Endothelial cell of umbilical vein (primary cell): ENCODE data around the gene KCNB1. TPM values are rescaled to one million over a fixed set of nuclear protein-coding genes. Genes with fewer than 3 reads are reported as not detected.

ENCODE experiments used
- BruUV-seq: library from RNA; stranded (reverse); fragments of 400-500 nt; replicated peaks from 2 replicates; lab custom pipeline; 2021; lab: Mats Ljungman, UMichigan
- CTCF ChIA-PET: fragments of 300-600, 350-600 bp; sonication (Branson Sonifier 250); formaldehyde crosslinking; loops from one replicate; lab custom pipeline; 2021; ENCODE audit warnings: antibody characterized with exemption, inconsistent platforms; lab: Charles Lee
- POLR2A ChIA-PET: fragments of 300-600, 350-600 bp; sonication (Branson Sonifier 250); formaldehyde crosslinking; loops from one replicate; lab custom pipeline; 2021; ENCODE audit warnings: antibody characterized with exemption, inconsistent platforms; lab: Charles Lee
- DNase-seq: peaks from one replicate; pipeline ENCODE4 v3.0.0-alpha.2; 2011; ENCODE audit warnings: low read depth, low spot score
- FAIRE-seq: peaks from 2 replicates; lab custom pipeline; 2011; peaks lifted over from hg19 to GRCh38; lab: Jason Lieb, UNC
- H2AFZ ChIP-seq: 2 replicates; pipeline ENCODE4 v1.6.0; 2012; ENCODE audit warnings: low read depth, low read length, control low read depth, inconsistent platforms
- H3K27ac ChIP-seq: 2 replicates; pipeline ENCODE4 v1.5.1; 2011; ENCODE audit warnings: low read depth, mild to moderate bottlenecking, control low read depth, low read length, moderate library complexity; ENCODE audit not compliant: insufficient read depth
- H3K27me3 ChIP-seq, 2 experiments: 2 replicates each; pipeline versions ENCODE4 v1.6.0 to v1.6.1; 2011; ENCODE audit warnings: low read length in 2 of 2, mixed read lengths in 1 of 2; ENCODE audit not compliant: control insufficient read depth in 2 of 2, insufficient read depth in 2 of 2
- H3K36me3 ChIP-seq, 2 experiments: 2 replicates in 1 of 2; 3 replicates in 1 of 2; pipeline ENCODE4 v1.5.1; 2011; ENCODE audit warnings: low read length in 2 of 2, mild to moderate bottlenecking in 1 of 2, moderate library complexity in 1 of 2; ENCODE audit not compliant: control insufficient read depth in 2 of 2, insufficient read depth in 2 of 2; ENCODE audit errors: extremely low read depth in 1 of 2
- H3K4me1 ChIP-seq: 3 replicates; pipeline ENCODE4 v1.5.1; 2011; ENCODE audit warnings: mild to moderate bottlenecking, low read length; ENCODE audit not compliant: control insufficient read depth, insufficient read depth; ENCODE audit errors: extremely low read depth
- H3K4me2 ChIP-seq: 2 replicates; pipeline ENCODE4 v1.6.1; 2011; ENCODE audit warnings: low read length, control low read depth, mixed read lengths; ENCODE audit not compliant: insufficient read depth
- H3K4me3 ChIP-seq, 3 experiments: fragments of 200-600 bp in 1 of 3; sonication (generic), shearing (Covaris generic) in 1 of 3; replicated peaks in 1 of 3; 2 replicates each; pipeline ENCODE4 v1.5.1; 2011 to 2016; ENCODE audit warnings: control low read depth in 3 of 3, low read length in 3 of 3, mild to moderate bottlenecking in 2 of 3, inconsistent platforms in 1 of 3, low read depth in 1 of 3, moderate library complexity in 1 of 3; ENCODE audit not compliant: insufficient read depth in 1 of 3
- H3K79me2 ChIP-seq: 2 replicates; pipeline ENCODE4 v1.6.0; 2012; ENCODE audit warnings: low read length, inconsistent platforms; ENCODE audit not compliant: control insufficient read depth, insufficient read depth
- H3K9ac ChIP-seq: replicated peaks from 2 replicates; pipeline ENCODE3; 2011; ENCODE audit warnings: low read length, control low read depth; ENCODE audit not compliant: insufficient read depth; ENCODE audit errors: extremely low read depth
- H3K9me1 ChIP-seq: replicated peaks from 3 replicates; pipeline ENCODE4 v1.6.0; 2011; ENCODE audit warnings: mild to moderate bottlenecking, low read length; ENCODE audit not compliant: control insufficient read depth, insufficient read depth; ENCODE audit errors: extremely low read depth
- H3K9me3 ChIP-seq: replicated peaks from 2 replicates; pipeline ENCODE4 v1.5.1; 2012; ENCODE audit warnings: low read length, inconsistent platforms; ENCODE audit not compliant: control insufficient read depth, insufficient read depth
- H4K20me1 ChIP-seq: replicated peaks from 2 replicates; pipeline ENCODE3; 2011; ENCODE audit warnings: mild to moderate bottlenecking, low read length; ENCODE audit not compliant: control insufficient read depth, insufficient read depth; ENCODE audit errors: extremely low read depth
- CTCF ChIP-seq, 2 donors: IDR thresholded peaks; 1 replicate in 1 of 2; 2 replicates in 1 of 2; pipeline ENCODE4 v1.5.1; 2011; ENCODE audit warnings: low read length in 2 of 2, mild to moderate bottlenecking in 2 of 2, moderate library complexity in 2 of 2, control low read depth in 1 of 2, inconsistent platforms in 1 of 2, low read depth in 1 of 2; ENCODE audit not compliant: insufficient read depth in 1 of 2; ENCODE audit errors: extremely low read depth in 1 of 2
- EZH2 ChIP-seq: IDR thresholded peaks from 2 replicates; pipeline ENCODE4 v1.6.1; 2012; ENCODE audit warnings: borderline replicate concordance, low read depth, mild to moderate bottlenecking, moderate library complexity, low read length, inconsistent platforms; ENCODE audit not compliant: severe bottlenecking
- FOS ChIP-seq: IDR thresholded peaks from 2 replicates; pipeline ENCODE4 v1.6.1; 2011; ENCODE audit warnings: mild to moderate bottlenecking, low read length, moderate library complexity, borderline replicate concordance; ENCODE audit not compliant: insufficient read depth
- GATA2 ChIP-seq: IDR thresholded peaks from 2 replicates; pipeline ENCODE4 v1.7.0; 2011; ENCODE audit warnings: low read depth, mild to moderate bottlenecking, moderate library complexity, mixed read lengths, low read length; ENCODE audit not compliant: insufficient read length, insufficient read depth
- JUN ChIP-seq: IDR thresholded peaks from 2 replicates; pipeline ENCODE4 v1.6.1; 2011; ENCODE audit warnings: borderline replicate concordance, low read depth; ENCODE audit not compliant: insufficient read length, insufficient read depth
- MAX ChIP-seq: IDR thresholded peaks from 2 replicates; pipeline ENCODE4 v1.6.1; 2011; ENCODE audit not compliant: insufficient read depth, insufficient read length
- MYC ChIP-seq: IDR thresholded peaks from one replicate; pipeline ENCODE4 v1.6.1; 2011; ENCODE audit warnings: mild to moderate bottlenecking, low read depth, low read length
- POLR2A ChIP-seq: IDR thresholded peaks from 2 replicates; pipeline ENCODE4 v1.6.1; 2012; ENCODE audit warnings: low read depth, mild to moderate bottlenecking, control low read depth, low read length
- POLR2AphosphoS5 ChIP-seq: IDR thresholded peaks from 2 replicates; pipeline ENCODE4 v1.6.1; 2012; ENCODE audit warnings: low read depth, mild to moderate bottlenecking, control low read depth, low read length, moderate library complexity; ENCODE audit not compliant: insufficient read depth
- dilution Hi-C: fragments of 300-500 bp; cut with MboI; formaldehyde crosslinking; loops from one replicate; pipeline ENCODE4 v1.15.0; 2019; ENCODE audit warnings: low sequenced_read_pairs; ENCODE audit not compliant: extremely low pct_ligation_motif_present
- intact Hi-C: fragments of 100-400 bp; cut with micrococcal nuclease; formaldehyde crosslinking; loops from one replicate; pipeline ENCODE4 v1.10.0; 2022
- polyA plus RNA-seq, 4 experiments: library from polyadenylated mRNA; depleted of rRNA in 3 of 4; stranded (reverse) in 3 of 4; unstranded in 1 of 4; fragments of >200 nt; gene quantifications; 2 replicates each; pipeline versions ENCODE4 v1.2.1 to v1.2.3, GENCODE V29; 2011 to 2012; ENCODE audit warnings: missing spikeins in 1 of 4
- total RNA-seq: library from RNA; stranded (reverse); gene quantifications from 2 replicates; pipeline ENCODE4 v1.2.3, GENCODE V29; 2021

Gene KCNB1
- total and polyA plus RNA-seq, 2 donors (not counting 3 experiments of a cell fraction or from before 2014, with no cell fraction given) = not detected

GRCh38 chr20:49381558-49382493 lies 100.6 kb downstream of the KCNB1 start:
- FAIRE-seq (no peak), DNase-seq (no peak)
- Histone ChIP-seq H3K79me2 (no peaks in the 10 kb centered on the region), H3K27ac (no peak overlapping the region), H2AFZ (no peak overlapping the region), H4K20me1 (no peaks in the 10 kb centered on the region), H3K27me3 (peaks cover 0 to 4% of the 10 kb centered on the region in 2 experiments), H3K36me3 (no peaks in the 10 kb centered on the region), H3K4me1 (no peaks in the 10 kb centered on the region), H3K4me2 (no peak overlapping the region), H3K4me3 (no peak overlapping the region), H3K9ac (no peak overlapping the region), H3K9me1 (no peaks in the 10 kb centered on the region), H3K9me3 (no peaks in the 10 kb centered on the region)
- dilution Hi-C loops (no loop called here), intact Hi-C loops (no loop called here)
- no peak for TF ChIP-seq FOS
- no peak for TF ChIP-seq POLR2AphosphoS5
- no peak for TF ChIP-seq MAX
- TF ChIP-seq CTCF (IDR thresholded peaks at IDR 0.05; ENCODE audit: extremely low read depth in 1 of 2, insufficient read depth in 1 of 2, low read depth in 1 of 2, low read length in 2 of 2) = no peak
- TF ChIP-seq EZH2 = no peak
- no peak for TF ChIP-seq MYC
- no peak for TF ChIP-seq GATA2
- no peak for TF ChIP-seq JUN
- no peak for TF ChIP-seq POLR2A
- ChIA-PET POLR2A (no interaction called here), CTCF (interaction anchor here (0.6 to 5.3 kb wide), 6 partner anchors 15 to 313 kb away, joined by 3 to 93 read pairs (median 3); partner anchors contain the start of gene KCNB1)
- no TSS peak for BruUV-seq
